Endothelial cell of umbilical vein (primary cell): Measurements from ENCODE around the gene RSRC1.

Source experiments
- EZH2 ChIP-seq: IDR thresholded peaks from 2 replicates; pipeline ENCODE4 v1.6.1; 2012; ENCODE audit warnings: borderline replicate concordance, low read depth, mild to moderate bottlenecking, moderate library complexity, low read length, inconsistent platforms; ENCODE audit not compliant: severe bottlenecking
- GATA2 ChIP-seq: IDR thresholded peaks from 2 replicates; pipeline ENCODE4 v1.7.0; 2011; ENCODE audit warnings: low read depth, mild to moderate bottlenecking, moderate library complexity, mixed read lengths, low read length; ENCODE audit not compliant: insufficient read length, insufficient read depth
- MAX ChIP-seq: IDR thresholded peaks from 2 replicates; pipeline ENCODE4 v1.6.1; 2011; ENCODE audit not compliant: insufficient read depth, insufficient read length
- MYC ChIP-seq: IDR thresholded peaks from one replicate; pipeline ENCODE4 v1.6.1; 2011; ENCODE audit warnings: mild to moderate bottlenecking, low read depth, low read length
- POLR2A ChIP-seq: IDR thresholded peaks from 2 replicates; pipeline ENCODE4 v1.6.1; 2012; ENCODE audit warnings: low read depth, mild to moderate bottlenecking, control low read depth, low read length
- POLR2AphosphoS5 ChIP-seq: IDR thresholded peaks from 2 replicates; pipeline ENCODE4 v1.6.1; 2012; ENCODE audit warnings: low read depth, mild to moderate bottlenecking, control low read depth, low read length, moderate library complexity; ENCODE audit not compliant: insufficient read depth
- TF ChIP-seq, protein P1 (sequence below), 2 donors: IDR thresholded peaks; 1 replicate in 1 of 2; 2 replicates in 1 of 2; pipeline ENCODE4 v1.5.1; 2011; ENCODE audit warnings: low read length in 2 of 2, mild to moderate bottlenecking in 2 of 2, moderate library complexity in 2 of 2, control low read depth in 1 of 2, inconsistent platforms in 1 of 2, low read depth in 1 of 2; ENCODE audit not compliant: insufficient read depth in 1 of 2; ENCODE audit errors: extremely low read depth in 1 of 2

- TF ChIP-seq, protein P1, sequence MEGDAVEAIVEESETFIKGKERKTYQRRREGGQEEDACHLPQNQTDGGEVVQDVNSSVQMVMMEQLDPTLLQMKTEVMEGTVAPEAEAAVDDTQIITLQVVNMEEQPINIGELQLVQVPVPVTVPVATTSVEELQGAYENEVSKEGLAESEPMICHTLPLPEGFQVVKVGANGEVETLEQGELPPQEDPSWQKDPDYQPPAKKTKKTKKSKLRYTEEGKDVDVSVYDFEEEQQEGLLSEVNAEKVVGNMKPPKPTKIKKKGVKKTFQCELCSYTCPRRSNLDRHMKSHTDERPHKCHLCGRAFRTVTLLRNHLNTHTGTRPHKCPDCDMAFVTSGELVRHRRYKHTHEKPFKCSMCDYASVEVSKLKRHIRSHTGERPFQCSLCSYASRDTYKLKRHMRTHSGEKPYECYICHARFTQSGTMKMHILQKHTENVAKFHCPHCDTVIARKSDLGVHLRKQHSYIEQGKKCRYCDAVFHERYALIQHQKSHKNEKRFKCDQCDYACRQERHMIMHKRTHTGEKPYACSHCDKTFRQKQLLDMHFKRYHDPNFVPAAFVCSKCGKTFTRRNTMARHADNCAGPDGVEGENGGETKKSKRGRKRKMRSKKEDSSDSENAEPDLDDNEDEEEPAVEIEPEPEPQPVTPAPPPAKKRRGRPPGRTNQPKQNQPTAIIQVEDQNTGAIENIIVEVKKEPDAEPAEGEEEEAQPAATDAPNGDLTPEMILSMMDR (IDR thresholded peaks at IDR 0.05; ENCODE audit: extremely low read depth in 1 of 2, insufficient read depth in 1 of 2, low read depth in 1 of 2, low read length in 2 of 2), result no peak
- TF ChIP-seq POLR2AphosphoS5 (no peak), POLR2A (no peak), MAX (no peak), EZH2 (no peak), MYC (no peak), GATA2 (no peak)
These were observed 111.5 kb downstream of the RSRC1 start for GRCh38 chr3:158221426-158221825.
